Measurements from ENCODE around the gene CPT1B.
"Not testable (repeated sequence)": the region's sequence is repeated elsewhere in the genome, so short reads cannot be mapped to it uniquely, and the experiment has no call there.

Gene CPT1B

DNA sequence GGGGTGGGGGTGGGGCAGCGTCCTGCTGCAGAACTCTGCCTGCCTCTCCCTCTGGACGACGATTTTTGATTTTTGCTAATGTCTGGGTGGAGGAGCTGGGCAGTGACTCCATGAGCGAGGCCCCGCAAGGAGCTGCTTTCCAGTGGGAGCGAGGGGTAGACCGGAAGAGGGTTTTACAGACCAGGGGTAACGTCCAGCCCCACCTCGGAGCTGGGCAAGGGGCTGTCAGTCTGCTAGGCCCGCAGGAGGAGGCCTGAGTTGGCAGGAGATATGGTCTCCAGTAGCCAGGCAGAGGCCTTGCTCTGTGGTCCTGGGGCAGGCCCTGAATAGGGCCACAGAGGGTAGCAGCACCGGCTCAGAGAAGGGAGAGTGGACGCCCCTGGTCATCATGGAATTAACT, 31.4 kb upstream of the CPT1B start:
- H3K36me3 ChIP-seq (ENCODE audit: control insufficient read depth in 1 of 2, insufficient read depth in 2 of 2, low read length in 2 of 2) = no peaks in the 10 kb centered on the region
- H3K9me3 ChIP-seq (ENCODE audit: control insufficient read depth in 1 of 2, low read length in 2 of 2) = no peaks in the 10 kb centered on the region
- H3K4me3 ChIP-seq (ENCODE audit: low read depth in 1 of 2, low read length in 2 of 2) = no peak overlapping the region
- H3K4me1 ChIP-seq (ENCODE audit: control insufficient read depth in 1 of 2, insufficient read depth in 2 of 2, low read length in 2 of 2) = peaks cover 6 to 13% of the 10 kb centered on the region in 2 donors
- H3K27ac ChIP-seq (ENCODE audit: low read depth, low read length) = no peak overlapping the region
- H3K9ac ChIP-seq (ENCODE audit: low read depth in 1 of 2, low read length in 2 of 2) = no peak overlapping the region
- peaks cover 6 to 21% of the 10 kb centered on the region in 2 donors for H3K27me3 ChIP-seq (ENCODE audit: control insufficient read depth in 1 of 2, insufficient read depth in 2 of 2, low read length in 2 of 2)

DNA sequence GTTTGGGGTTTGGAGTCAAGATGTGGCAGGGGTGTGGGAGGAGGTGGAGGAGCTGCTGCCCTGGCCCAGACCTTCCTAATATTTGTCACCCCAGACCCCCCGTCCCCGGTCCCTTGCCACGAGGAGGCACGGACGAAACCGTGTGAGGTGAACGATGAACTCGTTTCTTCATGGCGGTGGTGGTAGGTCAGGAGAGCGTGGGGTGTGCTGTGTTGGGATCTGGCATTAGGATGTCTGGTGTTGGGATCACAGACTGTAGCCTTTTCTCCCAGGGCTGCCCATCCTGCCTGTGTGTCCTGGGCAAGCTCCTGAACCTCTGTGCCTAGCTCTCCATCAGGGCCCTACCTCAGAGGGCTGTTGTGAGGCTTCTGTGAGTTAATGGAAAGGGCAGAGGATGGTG, 30.8 kb upstream of the CPT1B start:
- H3K36me3 ChIP-seq (ENCODE audit: control insufficient read depth in 1 of 2, insufficient read depth in 2 of 2, low read length in 2 of 2) = no peaks in the 10 kb centered on the region
- H3K4me3 ChIP-seq (ENCODE audit: low read depth in 1 of 2, low read length in 2 of 2) = no peak overlapping the region
- H3K9me3 ChIP-seq (ENCODE audit: control insufficient read depth in 1 of 2, low read length in 2 of 2) = no peaks in the 10 kb centered on the region
- no peak overlapping the region for H3K9ac ChIP-seq (ENCODE audit: low read depth in 1 of 2, low read length in 2 of 2)
- no peak overlapping the region for H3K27ac ChIP-seq (ENCODE audit: low read depth, low read length)
- H3K4me1 ChIP-seq (ENCODE audit: control insufficient read depth in 1 of 2, insufficient read depth in 2 of 2, low read length in 2 of 2) = peaks cover 6 to 13% of the 10 kb centered on the region in 2 donors
- peaks cover 6 to 21% of the 10 kb centered on the region in 2 donors for H3K27me3 ChIP-seq (ENCODE audit: control insufficient read depth in 1 of 2, insufficient read depth in 2 of 2, low read length in 2 of 2)

DNA sequence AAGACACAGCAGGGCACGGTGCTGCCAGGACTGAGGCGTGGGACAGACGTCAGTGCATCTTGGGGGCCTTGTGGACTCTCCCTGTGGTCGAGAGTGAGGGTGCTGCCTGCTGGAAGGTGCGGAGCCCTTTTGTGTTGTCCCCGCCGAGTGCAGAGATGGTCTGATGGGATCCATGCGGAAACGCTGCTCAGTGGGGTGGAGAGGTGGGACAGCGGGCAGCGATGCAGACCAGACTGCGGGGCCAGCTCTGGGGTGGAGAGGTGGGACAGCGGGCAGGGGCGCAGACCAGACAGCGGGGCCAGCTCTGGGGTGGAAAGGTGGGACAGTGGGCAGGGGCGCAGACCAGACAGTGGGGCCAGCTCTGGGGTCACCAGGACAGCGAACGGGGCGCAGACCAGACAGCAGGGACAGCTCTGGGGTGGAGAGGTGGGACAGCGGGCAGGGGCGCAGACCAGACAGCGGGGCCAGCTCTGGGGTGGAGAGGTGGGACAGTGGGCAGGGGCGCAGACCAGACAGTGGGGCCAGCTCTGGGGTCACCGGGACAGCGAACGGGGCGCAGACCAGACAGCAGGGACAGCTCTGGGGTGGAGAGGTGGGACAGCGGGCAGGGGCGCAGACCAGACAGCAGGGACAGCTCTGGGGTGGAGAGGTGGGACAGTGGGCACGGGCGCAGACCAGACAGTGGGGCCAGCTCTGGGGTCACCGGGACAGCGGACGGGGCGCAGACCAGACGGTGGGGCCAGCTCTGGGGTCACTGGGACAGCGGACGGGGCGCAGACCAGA, 30.0 kb upstream of the CPT1B start:
- H3K9me3 ChIP-seq (ENCODE audit: control insufficient read depth in 1 of 2, low read length in 2 of 2); H3K4me3 ChIP-seq (ENCODE audit: low read depth in 1 of 2, low read length in 2 of 2); H3K9ac ChIP-seq (ENCODE audit: low read depth in 1 of 2, low read length in 2 of 2); H3K36me3 ChIP-seq (ENCODE audit: control insufficient read depth in 1 of 2, insufficient read depth in 2 of 2, low read length in 2 of 2); H3K27ac ChIP-seq (ENCODE audit: low read depth, low read length): not testable (repeated sequence)
- Histone ChIP-seq H3K27me3 (ENCODE audit: control insufficient read depth in 1 of 2, insufficient read depth in 2 of 2, low read length in 2 of 2) (peaks cover 13 to 21% of the 10 kb centered on the region in 2 donors), H3K4me1 (ENCODE audit: control insufficient read depth in 1 of 2, insufficient read depth in 2 of 2, low read length in 2 of 2) (peaks cover 4 to 10% of the 10 kb centered on the region in 2 donors)

DNA sequence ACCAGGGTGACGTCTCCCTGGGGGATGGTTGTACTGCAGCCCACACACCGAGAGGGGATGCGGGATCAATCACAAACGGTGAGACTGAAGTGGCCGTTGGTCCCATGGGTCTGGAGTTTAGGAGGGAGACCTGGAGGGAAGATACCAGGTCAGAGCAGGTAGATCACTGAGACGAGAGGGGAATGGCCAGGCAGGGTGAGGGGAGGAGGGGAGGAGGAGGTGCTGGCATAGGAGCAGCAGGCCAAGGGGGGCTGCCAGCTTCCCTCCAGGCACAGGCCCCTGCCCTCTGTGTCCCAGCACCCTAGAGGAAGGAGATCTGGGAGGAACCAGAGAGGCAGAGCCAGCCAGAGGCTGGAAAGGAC, 29.4 kb upstream of the CPT1B start:
- peaks cover 19 to 27% of the 10 kb centered on the region in 2 donors for H3K27me3 ChIP-seq (ENCODE audit: control insufficient read depth in 1 of 2, insufficient read depth in 2 of 2, low read length in 2 of 2)
- no peak overlapping the region for H3K9ac ChIP-seq (ENCODE audit: low read depth in 1 of 2, low read length in 2 of 2)
- no peaks in the 10 kb centered on the region for H3K9me3 ChIP-seq (ENCODE audit: control insufficient read depth in 1 of 2, low read length in 2 of 2)
- peaks cover 0 to 6% of the 10 kb centered on the region in 2 donors for H3K4me1 ChIP-seq (ENCODE audit: control insufficient read depth in 1 of 2, insufficient read depth in 2 of 2, low read length in 2 of 2)
- no peak overlapping the region for H3K4me3 ChIP-seq (ENCODE audit: low read depth in 1 of 2, low read length in 2 of 2)
- no peak overlapping the region for H3K27ac ChIP-seq (ENCODE audit: low read depth, low read length)
- no peaks in the 10 kb centered on the region for H3K36me3 ChIP-seq (ENCODE audit: control insufficient read depth in 1 of 2, insufficient read depth in 2 of 2, low read length in 2 of 2)

DNA sequence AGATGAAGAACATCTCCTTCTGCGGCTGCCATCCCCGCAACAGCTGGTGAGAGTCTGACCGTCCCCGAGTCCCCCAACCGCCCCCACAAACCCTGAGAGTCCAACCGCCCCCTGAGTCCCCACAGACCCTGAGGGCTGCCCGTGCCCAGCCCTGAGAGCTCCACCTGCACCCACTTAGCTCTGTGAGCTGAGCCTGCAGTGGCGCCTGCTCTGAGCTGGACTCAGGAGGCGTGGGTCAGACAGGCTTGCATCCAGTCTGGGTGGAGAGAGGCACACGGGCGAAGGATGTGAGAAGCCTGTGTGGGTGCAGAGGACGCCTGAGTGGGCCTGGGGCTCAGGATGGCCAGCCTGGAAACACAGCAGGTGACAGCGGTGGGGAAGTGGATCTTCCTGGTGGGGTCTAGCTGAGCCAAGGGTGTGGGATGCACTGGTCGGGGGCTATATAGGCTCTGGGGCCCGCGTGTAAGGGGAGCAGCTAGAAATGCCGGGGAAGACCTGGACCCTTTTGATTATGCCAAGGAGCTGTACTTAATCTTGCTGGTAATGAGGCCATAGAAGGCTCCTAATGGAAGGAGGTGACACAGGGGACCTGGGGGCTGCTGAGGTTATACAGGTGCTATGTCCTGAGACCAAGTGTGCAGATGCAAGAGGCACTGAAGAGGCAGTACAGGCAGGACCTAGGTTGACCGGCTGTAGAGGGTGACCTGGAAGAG, 28.9 kb upstream of the CPT1B start:
- H3K4me3 ChIP-seq (ENCODE audit: low read depth in 1 of 2, low read length in 2 of 2) = no peak overlapping the region
- H3K27me3 ChIP-seq (ENCODE audit: control insufficient read depth in 1 of 2, insufficient read depth in 2 of 2, low read length in 2 of 2) = peaks cover 24 to 31% of the 10 kb centered on the region in 2 donors
- H3K27ac ChIP-seq (ENCODE audit: low read depth, low read length) = no peak overlapping the region
- no peaks in the 10 kb centered on the region for H3K36me3 ChIP-seq (ENCODE audit: control insufficient read depth in 1 of 2, insufficient read depth in 2 of 2, low read length in 2 of 2)
- H3K4me1 ChIP-seq (ENCODE audit: control insufficient read depth in 1 of 2, insufficient read depth in 2 of 2, low read length in 2 of 2) = peaks cover 0 to 1% of the 10 kb centered on the region in 2 donors
- H3K9ac ChIP-seq (ENCODE audit: low read depth in 1 of 2, low read length in 2 of 2) = no peak overlapping the region
- H3K9me3 ChIP-seq (ENCODE audit: control insufficient read depth in 1 of 2, low read length in 2 of 2) = no peaks in the 10 kb centered on the region

DNA sequence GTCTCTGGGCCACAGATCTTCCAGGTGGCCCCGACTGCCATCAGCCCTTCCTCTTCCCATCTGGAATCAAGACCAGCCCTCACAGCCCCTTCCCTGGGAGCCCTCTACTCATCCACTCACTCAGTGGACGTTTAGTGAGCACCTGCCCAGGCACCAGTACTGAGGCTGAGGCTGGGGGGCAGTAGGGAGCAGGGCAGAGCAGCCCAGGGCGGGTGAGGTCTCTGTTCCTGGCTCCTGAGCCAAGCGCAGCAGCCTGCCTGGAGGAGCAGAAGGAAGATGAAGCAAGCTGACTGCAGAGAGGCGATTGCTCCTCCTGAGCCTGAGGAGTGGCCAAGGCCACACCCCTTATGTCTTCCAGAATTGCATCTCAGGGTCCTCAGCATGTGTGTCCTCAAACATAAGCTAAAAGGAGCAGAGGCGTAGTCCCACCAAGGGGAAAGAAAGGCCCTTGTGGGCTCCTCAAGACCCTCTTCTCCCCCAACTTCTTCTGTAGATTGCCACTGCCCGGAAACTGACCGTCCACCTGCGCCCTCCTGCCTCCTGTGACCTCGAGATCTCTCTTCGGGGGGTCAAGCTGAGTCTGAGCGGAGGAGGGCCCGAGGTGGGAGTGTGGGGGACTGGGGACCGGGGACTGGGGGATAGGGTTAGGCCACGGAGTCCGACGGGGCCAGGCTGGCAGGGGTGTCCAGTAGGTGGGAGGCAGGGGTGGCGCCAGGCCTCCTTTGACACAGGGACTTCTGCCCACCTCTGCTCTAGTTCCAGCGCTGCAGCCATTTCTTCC, 28.1 kb upstream of the CPT1B start:
- H3K9ac ChIP-seq (ENCODE audit: low read depth in 1 of 2, low read length in 2 of 2) = no peak overlapping the region
- H3K36me3 ChIP-seq (ENCODE audit: control insufficient read depth in 1 of 2, insufficient read depth in 2 of 2, low read length in 2 of 2) = no peaks in the 10 kb centered on the region
- H3K4me1 ChIP-seq (ENCODE audit: control insufficient read depth in 1 of 2, insufficient read depth in 2 of 2, low read length in 2 of 2) = no peaks in the 10 kb centered on the region
- peaks cover 29 to 31% of the 10 kb centered on the region in 2 donors for H3K27me3 ChIP-seq (ENCODE audit: control insufficient read depth in 1 of 2, insufficient read depth in 2 of 2, low read length in 2 of 2)
- no peaks in the 10 kb centered on the region for H3K9me3 ChIP-seq (ENCODE audit: control insufficient read depth in 1 of 2, low read length in 2 of 2)
- H3K27ac ChIP-seq (ENCODE audit: low read depth, low read length) = no peak overlapping the region
- no peak overlapping the region for H3K4me3 ChIP-seq (ENCODE audit: low read depth in 1 of 2, low read length in 2 of 2)

DNA sequence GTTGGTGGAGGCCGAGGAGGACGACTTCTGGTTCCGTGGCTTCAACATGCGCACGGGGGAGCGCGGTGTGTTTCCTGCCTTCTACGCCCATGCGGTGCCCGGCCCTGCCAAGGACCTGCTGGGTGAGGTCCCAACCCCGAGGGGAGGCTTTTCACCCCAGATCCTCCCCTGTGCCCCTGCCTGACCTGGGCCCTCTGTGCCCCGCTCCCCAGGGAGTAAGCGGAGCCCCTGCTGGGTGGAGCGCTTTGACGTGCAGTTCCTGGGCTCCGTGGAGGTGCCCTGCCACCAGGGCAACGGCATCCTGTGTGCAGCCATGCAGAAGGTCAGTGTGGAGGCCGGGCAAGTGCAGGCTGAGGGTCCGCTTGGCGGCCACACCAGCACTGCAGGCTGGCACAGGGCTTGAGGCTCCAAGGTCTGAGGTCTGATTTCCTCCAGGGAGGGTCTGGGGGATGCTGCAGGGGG, 27.4 kb upstream of the CPT1B start:
- H3K9ac ChIP-seq (ENCODE audit: low read depth in 1 of 2, low read length in 2 of 2) = no peak overlapping the region
- no peaks in the 10 kb centered on the region for H3K4me1 ChIP-seq (ENCODE audit: control insufficient read depth in 1 of 2, insufficient read depth in 2 of 2, low read length in 2 of 2)
- H3K27ac ChIP-seq (ENCODE audit: low read depth, low read length) = no peak overlapping the region
- H3K27me3 ChIP-seq (ENCODE audit: control insufficient read depth in 1 of 2, insufficient read depth in 2 of 2, low read length in 2 of 2) = peaks cover 29 to 31% of the 10 kb centered on the region in 2 donors
- no peaks in the 10 kb centered on the region for H3K36me3 ChIP-seq (ENCODE audit: control insufficient read depth in 1 of 2, insufficient read depth in 2 of 2, low read length in 2 of 2)
- no peak overlapping the region for H3K4me3 ChIP-seq (ENCODE audit: low read depth in 1 of 2, low read length in 2 of 2)
- no peaks in the 10 kb centered on the region for H3K9me3 ChIP-seq (ENCODE audit: control insufficient read depth in 1 of 2, low read length in 2 of 2)

DNA sequence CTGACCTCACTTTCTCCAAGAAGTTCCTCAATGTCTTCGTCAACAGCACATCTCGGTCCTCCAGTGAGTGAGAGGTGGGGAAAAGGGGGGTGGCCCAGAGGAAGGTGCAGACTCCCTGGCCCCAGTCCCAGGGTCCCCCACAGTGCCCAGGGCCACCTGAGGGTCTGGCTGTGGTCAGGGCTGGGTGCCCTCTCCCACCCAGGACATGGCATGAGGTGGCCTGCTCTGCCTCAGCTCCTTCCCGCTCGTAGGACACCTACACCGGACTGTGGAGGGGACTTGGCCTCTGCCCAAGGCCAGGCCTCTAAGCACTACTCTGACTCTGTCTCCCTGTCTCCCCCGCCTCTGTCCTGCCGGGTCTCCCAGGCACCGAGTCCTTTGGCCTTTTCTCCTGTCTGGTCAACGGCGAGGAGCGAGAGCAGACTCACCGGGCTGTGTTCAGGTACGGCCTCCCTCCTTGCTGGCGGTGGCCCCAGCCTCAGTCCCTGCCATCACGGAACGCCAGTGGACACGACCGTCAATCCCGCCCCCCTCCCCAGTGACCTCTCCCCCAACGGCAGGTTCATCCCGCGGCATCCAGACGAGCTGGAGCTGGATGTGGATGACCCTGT, 26.9 kb upstream of the CPT1B start:
- no peaks in the 10 kb centered on the region for H3K36me3 ChIP-seq (ENCODE audit: control insufficient read depth in 1 of 2, insufficient read depth in 2 of 2, low read length in 2 of 2)
- no peak overlapping the region for H3K4me3 ChIP-seq (ENCODE audit: low read depth in 1 of 2, low read length in 2 of 2)
- no peak overlapping the region for H3K9ac ChIP-seq (ENCODE audit: low read depth in 1 of 2, low read length in 2 of 2)
- no peak overlapping the region for H3K27ac ChIP-seq (ENCODE audit: low read depth, low read length)
- no peaks in the 10 kb centered on the region for H3K9me3 ChIP-seq (ENCODE audit: control insufficient read depth in 1 of 2, low read length in 2 of 2)
- H3K27me3 ChIP-seq (ENCODE audit: control insufficient read depth in 1 of 2, insufficient read depth in 2 of 2, low read length in 2 of 2) = peaks cover 29 to 31% of the 10 kb centered on the region in 2 donors
- no peaks in the 10 kb centered on the region for H3K4me1 ChIP-seq (ENCODE audit: control insufficient read depth in 1 of 2, insufficient read depth in 2 of 2, low read length in 2 of 2)

DNA sequence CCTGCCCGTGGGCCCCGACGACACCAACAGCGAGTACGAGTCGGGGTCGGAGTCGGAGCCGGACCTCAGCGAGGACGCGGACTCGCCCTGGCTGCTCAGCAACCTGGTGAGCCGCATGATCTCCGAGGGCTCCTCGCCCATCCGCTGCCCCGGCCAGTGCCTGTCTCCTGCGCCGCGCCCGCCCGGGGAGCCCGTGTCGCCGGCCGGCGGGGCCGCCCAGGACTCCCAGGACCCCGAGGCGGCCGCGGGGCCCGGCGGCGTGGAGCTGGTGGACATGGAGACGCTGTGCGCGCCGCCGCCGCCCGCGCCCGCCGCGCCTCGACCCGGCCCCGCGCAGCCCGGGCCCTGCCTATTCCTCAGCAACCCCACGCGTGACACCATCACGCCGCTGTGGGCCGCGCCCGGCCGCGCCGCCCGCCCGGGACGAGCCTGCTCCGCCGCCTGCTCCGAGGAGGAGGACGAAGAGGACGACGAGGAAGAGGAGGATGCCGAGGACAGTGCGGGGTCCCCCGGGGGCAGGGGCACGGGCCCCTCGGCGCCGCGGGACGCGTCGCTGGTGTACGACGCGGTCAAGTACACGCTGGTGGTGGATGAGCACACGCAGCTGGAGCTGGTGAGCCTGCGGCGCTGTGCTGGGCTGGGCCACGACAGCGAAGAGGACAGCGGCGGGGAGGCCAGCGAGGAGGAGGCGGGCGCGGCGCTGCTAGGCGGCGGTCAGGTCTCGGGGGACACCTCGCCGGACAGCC, 26.2 kb upstream of the CPT1B start:
- H3K4me3 ChIP-seq (ENCODE audit: low read depth in 1 of 2, low read length in 2 of 2) = no peak overlapping the region
- peaks cover 29 to 35% of the 10 kb centered on the region in 2 donors for H3K27me3 ChIP-seq (ENCODE audit: control insufficient read depth in 1 of 2, insufficient read depth in 2 of 2, low read length in 2 of 2)
- H3K27ac ChIP-seq (ENCODE audit: low read depth, low read length) = no peak overlapping the region
- H3K36me3 ChIP-seq (ENCODE audit: control insufficient read depth in 1 of 2, insufficient read depth in 2 of 2, low read length in 2 of 2) = no peaks in the 10 kb centered on the region
- no peak overlapping the region for H3K9ac ChIP-seq (ENCODE audit: low read depth in 1 of 2, low read length in 2 of 2)
- H3K4me1 ChIP-seq (ENCODE audit: control insufficient read depth in 1 of 2, insufficient read depth in 2 of 2, low read length in 2 of 2) = peaks cover 3 to 4% of the 10 kb centered on the region in 2 donors
- no peaks in the 10 kb centered on the region for H3K9me3 ChIP-seq (ENCODE audit: control insufficient read depth in 1 of 2, low read length in 2 of 2)

Measured in duodenal mucosa (tissue), 2 donors.